GM18505 (cell line): ENCODE measurements around the gene WNT7A.

ENCODE experiments used
- ATAC-seq: cut with Tn5 transposase; IDR thresholded peaks from one replicate; pipeline ENCODE4 v1.9.1; 2021; ENCODE audit not compliant: unreplicated experiment
- POLR2A ChIP-seq: IDR thresholded peaks from 4 replicates; pipeline ENCODE4 v1.6.1; 2011; ENCODE audit warnings: borderline replicate concordance; ENCODE audit not compliant: insufficient read depth, insufficient read length; ENCODE audit errors: extremely low read depth

Gene WNT7A

DNA sequence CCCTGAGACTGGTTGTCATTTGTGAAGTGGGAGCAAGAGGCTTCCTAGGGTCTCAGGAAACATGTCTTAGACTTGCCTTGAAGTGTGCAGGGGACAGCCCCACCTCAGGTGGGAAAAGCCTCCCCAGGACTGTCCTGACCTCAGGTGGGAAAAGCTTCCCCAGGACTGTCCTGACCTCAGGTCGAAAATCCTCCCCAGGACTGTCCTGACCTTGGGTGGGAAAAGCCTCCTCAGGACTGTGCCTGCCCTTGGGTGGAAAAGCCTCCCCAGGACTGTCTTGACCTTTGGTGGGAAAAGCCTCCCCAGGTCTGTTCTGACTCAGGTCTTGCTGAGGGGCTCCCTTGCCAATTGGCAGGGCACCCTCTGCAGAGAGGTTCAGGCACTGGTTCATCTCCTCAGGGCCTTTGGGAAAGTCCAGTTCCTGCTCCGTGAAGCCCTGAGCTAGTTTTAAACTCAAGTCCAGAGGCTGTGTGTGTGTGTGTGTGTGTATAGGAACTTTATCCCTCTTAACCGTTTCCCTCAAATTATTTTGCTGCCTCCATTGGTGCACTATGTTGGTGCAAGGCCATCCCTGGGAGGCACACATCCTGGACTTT is 64.7 kb downstream of the WNT7A start:
- no peak for TF ChIP-seq POLR2A
- no peak for ATAC-seq

DNA sequence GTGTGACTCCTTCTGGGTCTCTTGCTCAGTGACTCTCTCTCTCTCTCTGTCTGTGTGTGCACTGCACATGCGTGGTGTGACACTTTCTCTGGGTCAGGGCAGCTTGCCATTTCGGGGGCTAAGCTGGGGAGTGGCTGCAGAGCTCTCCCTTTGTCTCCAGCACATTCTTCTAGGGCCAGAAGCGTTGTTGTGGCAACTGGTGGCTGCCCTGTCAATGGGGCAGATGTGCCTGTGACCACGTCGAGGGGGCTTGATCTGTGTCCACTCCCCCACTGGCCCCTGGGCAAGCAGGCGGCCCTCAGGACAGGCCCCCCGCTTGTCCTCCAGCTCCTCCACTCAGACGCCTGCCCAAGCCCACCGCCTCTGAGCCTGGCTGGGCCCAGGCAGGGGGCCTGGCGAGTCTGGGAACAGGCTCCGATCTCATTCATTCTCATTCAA is 67.8 kb downstream of the WNT7A start:
- no peak for ATAC-seq
- TF ChIP-seq POLR2A: no peak

DNA sequence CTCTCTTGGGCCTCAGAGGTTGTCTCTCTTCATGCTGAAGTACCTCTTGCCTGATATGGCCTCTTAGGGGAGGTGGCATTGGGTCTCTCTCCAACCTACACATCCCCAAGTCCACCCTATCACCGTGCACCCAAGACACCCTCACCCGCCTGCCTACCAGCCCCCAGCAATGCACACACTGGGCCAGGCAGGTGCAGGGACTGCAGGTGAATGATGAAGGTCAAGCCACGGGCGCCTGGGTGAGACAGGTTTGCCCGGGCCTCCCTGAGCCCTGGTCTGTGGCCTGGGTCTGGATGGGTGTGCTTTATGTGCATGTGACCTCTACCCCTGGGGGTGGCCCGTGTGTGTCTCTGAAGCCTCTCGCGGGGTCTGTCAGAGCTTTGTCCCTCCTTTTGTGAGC is 68.3 kb downstream of the WNT7A start:
- no peak for TF ChIP-seq POLR2A
- ATAC-seq: no peak

DNA sequence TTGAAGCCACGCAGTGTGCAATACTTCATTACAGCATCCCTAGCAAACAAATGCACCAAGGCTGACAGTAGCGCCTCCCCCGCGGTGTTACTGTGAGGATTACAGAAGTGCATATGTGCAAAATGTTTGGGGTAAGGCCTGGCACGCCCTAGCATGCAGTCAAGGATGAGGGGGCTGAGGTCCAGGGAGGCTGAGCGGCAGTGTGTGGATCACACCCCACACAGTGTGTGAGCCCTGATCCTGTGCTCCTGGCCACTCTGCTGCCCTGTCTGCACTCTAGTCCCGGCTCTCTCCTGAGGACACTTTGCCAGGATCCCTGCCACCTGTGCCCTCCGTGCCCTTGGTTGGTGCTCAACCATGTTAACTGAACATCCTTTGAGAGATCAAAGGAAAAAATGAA is 71.3 kb downstream of the WNT7A start:
- no peak for TF ChIP-seq POLR2A
- ATAC-seq: no peak

DNA sequence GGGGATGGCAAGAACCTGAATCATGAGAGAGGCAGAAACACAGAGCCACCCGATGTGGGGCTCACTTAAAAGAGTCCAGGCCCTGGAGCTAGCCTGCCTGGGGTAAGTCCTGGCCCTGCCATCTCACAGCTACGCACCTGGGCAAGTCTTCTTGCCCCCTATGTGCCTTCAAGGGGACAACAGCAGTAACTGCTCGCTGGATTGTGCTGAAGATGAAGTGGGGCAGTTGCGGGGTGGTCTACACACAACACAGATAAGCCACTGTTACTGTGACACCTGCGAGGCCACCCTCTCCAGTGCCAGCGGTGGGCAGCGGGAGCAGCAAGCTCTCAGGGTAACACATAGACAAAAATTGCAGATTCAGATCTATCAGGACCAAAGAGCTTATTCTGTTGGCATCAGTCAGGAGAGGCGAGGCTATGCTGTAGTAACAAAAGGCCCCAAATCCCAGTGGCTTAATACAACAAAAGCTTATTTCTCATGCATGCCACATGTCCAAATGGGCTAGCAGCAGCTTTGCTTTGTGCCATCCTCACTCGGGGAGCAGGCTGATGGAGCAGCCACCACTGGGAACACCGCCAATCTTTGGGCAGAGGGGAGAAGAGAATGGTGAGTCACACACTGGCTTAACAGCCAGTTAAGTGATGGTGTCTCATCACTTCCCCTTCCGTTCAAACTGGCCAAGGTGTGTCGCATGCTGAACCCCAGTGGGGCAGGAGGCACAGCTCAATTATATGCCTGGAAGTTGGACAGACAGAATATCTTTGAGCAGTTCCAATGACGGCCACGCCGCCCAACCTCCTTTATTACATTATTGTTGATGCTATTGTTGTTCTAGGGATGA is 78.3 kb downstream of the WNT7A start:
- no peak for ATAC-seq
- no peak for TF ChIP-seq POLR2A

DNA sequence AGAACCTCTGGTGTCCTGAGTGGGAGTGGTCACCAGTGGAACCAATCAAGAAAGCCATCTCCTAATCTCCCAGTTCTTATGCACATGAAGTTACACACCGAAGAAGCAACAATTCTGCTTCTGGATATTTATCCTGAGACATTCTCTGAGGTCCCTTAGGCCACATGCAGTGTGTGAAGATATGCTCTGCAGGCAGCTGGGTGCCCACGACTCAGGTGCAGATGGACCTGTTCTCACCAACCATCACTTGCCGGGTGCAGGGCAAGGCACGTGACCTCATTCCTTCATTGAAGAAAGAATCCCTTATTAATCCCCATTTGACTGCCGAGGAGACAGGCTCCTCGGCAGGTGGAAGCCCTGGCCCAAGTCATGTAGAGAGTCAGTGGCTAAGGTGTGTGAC is 79.8 kb downstream of the WNT7A start:
- no peak for ATAC-seq
- no peak for TF ChIP-seq POLR2A

DNA sequence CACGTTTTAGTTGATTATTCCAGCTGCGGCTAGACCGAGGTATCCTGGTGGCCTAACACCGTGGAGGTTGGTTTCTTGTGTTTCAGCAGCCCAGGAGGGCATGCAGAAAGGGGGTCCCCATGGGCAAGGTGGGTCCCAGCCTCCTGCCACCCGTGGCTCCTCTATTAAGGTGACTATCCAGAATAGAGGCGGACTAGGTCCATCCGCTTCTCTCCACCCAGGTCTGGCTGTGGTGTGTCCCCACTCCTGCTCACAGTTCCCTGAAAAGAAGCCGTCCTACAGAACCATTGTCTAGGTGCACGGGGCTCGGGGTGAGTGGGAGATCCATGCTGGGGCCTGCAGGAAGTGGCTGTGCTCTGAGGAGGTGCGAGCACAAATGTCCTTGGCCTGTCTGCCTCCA is 81.5 kb downstream of the WNT7A start:
- no peak for TF ChIP-seq POLR2A
- ATAC-seq: no peak

DNA sequence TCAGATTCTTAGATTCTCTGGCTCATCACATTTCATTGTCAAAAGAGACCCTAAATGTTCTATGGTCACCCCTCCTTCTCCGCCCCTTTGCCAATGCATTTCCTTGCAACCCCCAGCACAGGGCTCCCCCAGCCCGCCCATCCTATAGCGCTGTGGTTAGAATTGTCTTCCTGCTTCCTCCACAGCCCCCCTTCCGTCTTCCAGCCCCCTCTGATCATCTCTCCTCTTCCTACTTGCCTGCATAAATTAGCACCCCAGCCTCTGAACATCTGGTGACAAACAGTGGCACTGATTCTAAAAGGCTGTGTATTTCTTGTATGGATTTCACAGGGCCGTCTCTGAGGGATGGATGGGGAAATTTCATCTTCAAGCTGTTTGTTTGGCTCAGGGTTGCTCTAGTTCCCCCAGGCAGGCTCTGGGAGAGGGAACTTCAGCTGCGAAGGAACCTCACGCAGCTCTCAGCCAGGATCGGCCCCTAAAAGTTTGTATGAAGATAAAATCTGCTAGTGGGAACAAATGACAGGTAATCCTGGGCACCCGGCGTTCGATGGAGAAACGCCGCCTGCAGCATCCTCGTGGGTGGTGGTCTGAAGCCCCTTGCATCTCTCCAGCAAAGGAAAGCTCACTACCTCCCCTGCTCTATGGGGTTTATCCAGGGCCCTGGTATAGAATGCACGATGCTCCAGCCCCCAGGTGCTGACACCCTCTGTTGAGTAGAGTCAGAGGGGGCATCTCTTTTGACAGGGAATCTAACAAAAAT is 83.0 kb downstream of the WNT7A start:
- no peak for ATAC-seq
- no peak for TF ChIP-seq POLR2A

DNA sequence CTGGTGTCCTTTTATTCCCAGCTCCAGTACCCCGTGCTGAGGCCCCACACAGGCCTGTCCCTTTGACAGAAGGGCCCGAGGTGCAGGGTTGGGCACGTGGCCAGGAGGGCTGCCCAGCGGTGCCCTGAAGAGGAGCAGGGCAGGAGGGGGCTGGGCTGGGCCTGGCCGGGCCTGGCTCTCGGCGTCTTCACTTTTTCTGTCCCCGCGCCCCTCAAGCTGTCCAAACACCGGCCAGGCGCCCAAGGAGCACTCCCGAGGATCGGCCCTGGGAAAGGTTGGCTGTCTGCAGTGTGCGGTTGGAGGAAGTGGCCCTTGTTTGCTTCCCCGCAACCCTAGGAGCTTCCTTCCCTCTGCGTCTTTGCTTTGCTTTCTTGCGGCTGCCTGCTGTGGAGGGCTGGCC is 84.1 kb downstream of the WNT7A start:
- no peak for TF ChIP-seq POLR2A
- no peak for ATAC-seq

DNA sequence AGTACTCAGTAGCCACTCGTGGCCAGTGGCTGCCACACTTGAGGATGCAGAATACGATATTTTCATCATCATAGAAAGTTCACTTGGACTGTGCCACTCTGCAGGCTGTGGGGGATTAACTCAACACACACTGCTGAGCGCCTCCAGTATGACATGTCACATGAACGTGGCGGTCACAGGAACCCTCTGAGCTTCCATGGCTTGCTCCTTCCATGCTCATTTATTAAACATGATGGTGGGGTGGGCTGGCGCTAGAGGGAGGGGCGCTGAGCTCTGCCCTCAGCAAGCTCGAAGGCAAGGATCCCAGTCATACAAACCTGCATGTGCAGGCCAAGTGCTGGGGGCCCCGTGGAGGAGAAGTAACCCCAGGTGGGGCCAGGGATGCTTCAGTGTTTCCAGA is 85.5 kb downstream of the WNT7A start:
- ATAC-seq: no peak
- no peak for TF ChIP-seq POLR2A

DNA sequence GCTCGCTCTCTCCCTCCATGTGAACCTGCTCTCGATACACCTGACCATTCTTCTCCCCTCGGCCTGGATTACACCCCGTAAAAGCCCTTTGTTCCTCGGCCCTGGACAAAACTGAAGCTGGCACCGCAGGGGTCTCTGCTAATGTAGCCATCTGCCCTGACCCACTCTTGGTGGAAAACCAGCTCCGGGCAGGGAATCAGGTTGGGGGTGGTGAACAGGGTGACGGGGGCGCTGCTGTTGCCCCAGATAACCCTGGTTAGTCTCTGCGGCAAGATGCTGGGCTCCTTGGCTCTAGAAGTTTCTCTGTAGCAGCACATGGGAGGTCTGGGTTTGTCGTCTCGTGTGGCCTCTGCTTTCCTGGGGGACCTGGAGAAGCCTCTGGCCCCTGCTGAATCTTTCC is 86.4 kb downstream of the WNT7A start:
- no peak for ATAC-seq

DNA sequence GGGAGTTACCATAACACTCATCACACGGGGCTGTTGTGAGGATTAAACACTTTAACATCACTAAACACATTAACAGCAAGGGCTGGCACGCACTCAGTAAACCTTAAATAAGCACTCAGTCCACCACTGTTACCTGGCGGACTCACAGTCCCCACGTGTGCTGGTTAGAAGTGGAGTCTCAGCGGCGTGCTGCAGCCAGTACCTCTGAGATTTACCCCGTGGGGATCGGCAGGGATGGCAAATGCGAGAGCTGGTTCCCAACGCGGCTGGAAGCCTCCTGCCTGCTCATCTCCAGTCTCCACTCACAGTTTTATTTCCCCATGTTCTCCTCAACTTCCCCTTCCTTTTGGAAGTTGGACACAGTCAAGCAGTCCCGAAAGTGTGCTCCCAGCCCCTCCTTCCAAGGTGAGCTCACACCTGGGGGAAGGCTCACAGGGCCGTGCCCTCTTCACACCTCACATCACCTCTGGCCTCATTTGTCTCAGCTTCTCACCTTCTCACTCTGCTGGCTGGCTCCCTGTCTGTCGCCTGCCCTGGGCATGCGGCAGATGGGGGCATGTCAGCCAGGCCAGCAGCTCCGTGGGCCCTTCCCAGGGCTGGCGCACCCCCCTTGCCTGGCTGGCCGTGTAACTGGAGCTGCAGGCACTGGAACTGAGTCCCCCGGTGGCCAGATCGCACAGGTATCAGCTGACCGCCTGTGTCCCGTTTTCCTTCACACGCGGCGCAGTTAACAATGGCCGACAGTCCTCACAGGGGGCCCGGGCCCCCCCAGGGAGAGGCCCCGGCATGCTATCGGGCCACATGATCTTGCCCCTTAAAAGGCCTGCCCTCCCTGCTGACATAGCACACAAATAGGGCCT is 87.1 kb downstream of the WNT7A start:
- TF ChIP-seq POLR2A: no peak
- no peak for ATAC-seq

More for the DNA sequence above, 86.4 kb downstream of the WNT7A start:
- TF ChIP-seq POLR2A: no peak

DNA sequence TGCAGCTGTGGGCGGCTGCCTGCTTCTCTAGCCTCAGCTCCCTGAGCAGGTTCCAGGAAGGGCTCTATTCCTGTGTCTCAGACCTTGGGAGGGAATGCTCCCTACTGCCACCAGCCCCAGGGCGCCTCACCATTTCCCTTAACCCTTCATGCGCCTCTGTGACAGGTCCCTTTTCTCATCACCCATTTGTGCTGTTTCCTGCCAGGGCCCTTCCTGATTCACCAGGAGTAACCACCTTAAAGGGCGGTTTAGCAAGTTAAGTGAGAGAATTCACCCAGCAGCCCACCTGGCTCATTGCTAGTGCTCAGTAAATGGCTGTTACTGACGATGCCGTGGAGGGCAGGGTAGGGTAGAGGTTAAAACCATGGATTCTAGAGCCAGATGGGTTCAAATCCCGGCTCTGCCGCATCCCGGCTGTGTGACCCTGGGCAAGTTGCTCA is 87.8 kb downstream of the WNT7A start:
- ATAC-seq: no peak
- TF ChIP-seq POLR2A: no peak
